Measurements from ENCODE around the gene DDX28.

The DDX28 gene

GRCh38 chr16:68022728-68023537 lies at the start of gene DDX28, which contains the start of gene DUS2:
Gene DDX28, minus strand, starts transcription at chr16:68023232. Its CDS starts 30 bp downstream, at chr16:68023202.
Gene DUS2, plus strand, starts transcription at chr16:68023284. Its CDS starts 14,740 bp downstream, at chr16:68038024.
- DNase-seq (ENCODE audit: low read depth), result peak; percentile 94

GRCh38 chr16:68072038-68072695 lies 49.1 kb upstream of the DDX28 start:
- no peak for DNase-seq (ENCODE audit: low read depth)

GRCh38 chr16:68071518-68071901 lies 48.5 kb upstream of the DDX28 start:
- no peak for DNase-seq (ENCODE audit: low read depth)

GRCh38 chr16:68070806-68071517 lies 47.9 kb upstream of the DDX28 start:
- no peak for DNase-seq (ENCODE audit: low read depth)

- DNase-seq (ENCODE audit: low read depth), result no peak
Measured at GRCh38 chr16:68070249-68070730, 47.3 kb upstream of the DDX28 start.

GRCh38 chr16:68069511-68070248 lies 46.6 kb upstream of the DDX28 start:
- DNase-seq (ENCODE audit: low read depth), result no peak

GRCh38 chr16:68068926-68069325 lies 45.9 kb upstream of the DDX28 start:
- no peak for DNase-seq (ENCODE audit: low read depth)

GRCh38 chr16:68066763-68067162 lies 43.7 kb upstream of the DDX28 start:
- no peak for DNase-seq (ENCODE audit: low read depth)

GRCh38 chr16:68065716-68066305 lies 42.8 kb upstream of the DDX28 start:
- DNase-seq (ENCODE audit: low read depth), result no peak

- peak; percentile 84 for DNase-seq (ENCODE audit: low read depth)
Measured at GRCh38 chr16:68064791-68065365, 41.8 kb upstream of the DDX28 start.

GRCh38 chr16:68062910-68063393 lies 39.9 kb upstream of the DDX28 start:
- DNase-seq (ENCODE audit: low read depth), result no peak

- no peak for DNase-seq (ENCODE audit: low read depth)
Measured at GRCh38 chr16:68061396-68061795, 38.4 kb upstream of the DDX28 start.

GRCh38 chr16:68059804-68060203 lies 36.8 kb upstream of the DDX28 start:
- no peak for DNase-seq (ENCODE audit: low read depth)

GRCh38 chr16:68055395-68055794 lies 32.4 kb upstream of the DDX28 start:
- no peak for DNase-seq (ENCODE audit: low read depth)

GRCh38 chr16:68049449-68049848 lies 26.4 kb upstream of the DDX28 start:
- DNase-seq (ENCODE audit: low read depth), result no peak

GRCh38 chr16:68047987-68048386 lies 25.0 kb upstream of the DDX28 start:
- no peak for DNase-seq (ENCODE audit: low read depth)

- no peak for DNase-seq (ENCODE audit: low read depth)
Measured at GRCh38 chr16:68046106-68046505, 23.1 kb upstream of the DDX28 start.

GRCh38 chr16:68041783-68042182 lies 18.8 kb upstream of the DDX28 start:
- DNase-seq (ENCODE audit: low read depth), result no peak

- peak; percentile 53 for DNase-seq (ENCODE audit: low read depth)
Measured at GRCh38 chr16:68040506-68041288, 17.7 kb upstream of the DDX28 start.
